Inferior parietal cortex (tissue), 1 donor: ENCODE data around the gene JPT2.

Experiments used
- DNase-seq: peaks from one replicate; pipeline ENCODE4 v3.0.0-alpha.2; 2016; ENCODE audit errors: extremely low spot score

Gene JPT2

GRCh38 chr16:1677942-1678499 lies at the start of gene JPT2:
TSS of gene JPT2 (plus strand) at chr16:1678279. CDS start at chr16:1678313, 34 bp downstream.
- DNase-seq: peak; percentile 93

- no peak for DNase-seq
Measured at GRCh38 chr16:1630450-1631213, 47.4 kb upstream of the JPT2 start.

GRCh38 chr16:1631230-1631629 lies 46.8 kb upstream of the JPT2 start:
- no peak for DNase-seq

GRCh38 chr16:1631931-1632637 lies 46.0 kb upstream of the JPT2 start:
- no peak for DNase-seq

GRCh38 chr16:1632638-1632970 lies 45.5 kb upstream of the JPT2 start:
- DNase-seq: no peak

GRCh38 chr16:1633310-1633709 lies 44.8 kb upstream of the JPT2 start:
- DNase-seq: no peak

GRCh38 chr16:1634541-1634940 lies 43.5 kb upstream of the JPT2 start:
- DNase-seq: no peak

- DNase-seq: no peak
Measured at GRCh38 chr16:1635070-1635469, 43.0 kb upstream of the JPT2 start.

- DNase-seq: no peak
Measured at GRCh38 chr16:1637526-1637925, 40.6 kb upstream of the JPT2 start.

GRCh38 chr16:1638757-1639156 lies 39.3 kb upstream of the JPT2 start:
- no peak for DNase-seq

GRCh38 chr16:1639282-1639681 lies 38.8 kb upstream of the JPT2 start:
- no peak for DNase-seq

GRCh38 chr16:1639860-1640259 lies 38.2 kb upstream of the JPT2 start:
- DNase-seq: no peak

GRCh38 chr16:1640261-1640941 lies 37.7 kb upstream of the JPT2 start:
- DNase-seq: no peak

GRCh38 chr16:1641261-1641660 lies 36.8 kb upstream of the JPT2 start:
- no peak for DNase-seq

GRCh38 chr16:1642148-1642547 lies 35.9 kb upstream of the JPT2 start:
- peak; percentile 60 for DNase-seq

GRCh38 chr16:1642753-1643152 lies 35.3 kb upstream of the JPT2 start:
- no peak for DNase-seq

- peak; percentile 27 for DNase-seq
Measured at GRCh38 chr16:1643521-1643920, 34.6 kb upstream of the JPT2 start.

GRCh38 chr16:1645914-1646525 lies 32.1 kb upstream of the JPT2 start:
- DNase-seq: peak; percentile 25

GRCh38 chr16:1647856-1648255 lies 30.2 kb upstream of the JPT2 start:
- no peak for DNase-seq

- DNase-seq: peak; percentile 24
Measured at GRCh38 chr16:1650131-1650530, 27.9 kb upstream of the JPT2 start.

GRCh38 chr16:1651094-1651973 lies 26.7 kb upstream of the JPT2 start:
- no peak for DNase-seq
